MM.1S (cell line): Measurements from ENCODE around the gene DEPDC1.

Experiments
- DNase-seq: peaks from one replicate; pipeline ENCODE4 v3.0.0-alpha.2; 2015
- H2AFZ ChIP-seq: fragments of 300-600 bp; sonication (generic); 2 replicates; pipeline ENCODE4 v1.6.0; 2016; ENCODE audit warnings: antibody characterized with exemption, low read length
- H3F3A ChIP-seq: fragments of 300-600 bp; sonication (generic); 2 replicates; pipeline ENCODE4 v1.6.1; 2016; ENCODE audit warnings: mild to moderate bottlenecking, antibody characterized with exemption, low read length, moderate library complexity, mixed read lengths; ENCODE audit not compliant: insufficient read depth
- H3K27ac ChIP-seq: fragments of 300-600 bp; sonication (generic); 2 replicates; pipeline ENCODE4 v1.5.1; 2016; ENCODE audit warnings: mild to moderate bottlenecking, low read length
- H3K27me3 ChIP-seq: fragments of 300-600 bp; sonication (generic); replicated peaks from 2 replicates; pipeline ENCODE4 v1.6.0; 2016; ENCODE audit warnings: low read length; ENCODE audit not compliant: insufficient read depth
- H3K36me3 ChIP-seq: fragments of 300-600 bp; sonication (generic); replicated peaks from 2 replicates; pipeline ENCODE4 v1.6.1; 2016; ENCODE audit warnings: mild to moderate bottlenecking, low read length, mixed read lengths; ENCODE audit not compliant: insufficient read depth
- H3K4me1 ChIP-seq: fragments of 300-600 bp; sonication (generic); 2 replicates; pipeline ENCODE4 v1.6.1; 2016; ENCODE audit warnings: low read length, mixed read lengths
- H3K4me2 ChIP-seq: fragments of 300-600 bp; sonication (generic); 2 replicates; pipeline ENCODE4 v1.6.0; 2016; ENCODE audit warnings: low read depth, low read length
- H3K4me3 ChIP-seq: fragments of 300-600 bp; sonication (generic); 2 replicates; pipeline ENCODE4 v1.5.1; 2016; ENCODE audit warnings: low read length, mixed read lengths
- H3K79me2 ChIP-seq: fragments of 300-600 bp; sonication (generic); 2 replicates; pipeline ENCODE4 v1.6.1; 2016; ENCODE audit warnings: mixed run types, low read length, mixed read lengths
- H3K9ac ChIP-seq: fragments of 300-600 bp; sonication (generic); 2 replicates; pipeline ENCODE4 v1.6.1; 2016; ENCODE audit warnings: low read length, mixed read lengths
- H3K9me2 ChIP-seq: fragments of 300-600 bp; sonication (generic); replicated peaks from 2 replicates; pipeline ENCODE4 v1.6.1; 2016; ENCODE audit warnings: mild to moderate bottlenecking, low read length, mixed read lengths; ENCODE audit not compliant: insufficient read depth
- H3K9me3 ChIP-seq: fragments of 300-600 bp; sonication (generic); replicated peaks from 2 replicates; pipeline ENCODE4 v1.6.1; 2016; ENCODE audit warnings: mild to moderate bottlenecking, low read length, mixed read lengths; ENCODE audit not compliant: insufficient read depth
- H4K20me1 ChIP-seq: fragments of 300-600 bp; sonication (generic); 2 replicates; pipeline ENCODE4 v1.6.1; 2016; ENCODE audit warnings: mild to moderate bottlenecking, low read length, moderate library complexity, mixed read lengths; ENCODE audit not compliant: insufficient read depth
- EZH2 ChIP-seq: fragments of 300-600 bp; sonication (generic); optimal IDR thresholded peaks from 2 replicates; pipeline ENCODE3; 2017; ENCODE audit warnings: low read depth, mild to moderate bottlenecking, antibody characterized with exemption, low read length, mixed read lengths
- EZH2phosphoT487 ChIP-seq: fragments of 300-600 bp; sonication (generic); IDR thresholded peaks from 2 replicates; pipeline ENCODE4 v1.6.1; 2018; ENCODE audit warnings: antibody characterized with exemption, low read length
- TF ChIP-seq, protein P1 (sequence below): fragments of 300-600 bp; sonication (generic); IDR thresholded peaks from 2 replicates; pipeline ENCODE4 v1.5.1; 2016; ENCODE audit warnings: antibody characterized with exemption, low read length, mixed read lengths

DEPDC1 gene

DNA sequence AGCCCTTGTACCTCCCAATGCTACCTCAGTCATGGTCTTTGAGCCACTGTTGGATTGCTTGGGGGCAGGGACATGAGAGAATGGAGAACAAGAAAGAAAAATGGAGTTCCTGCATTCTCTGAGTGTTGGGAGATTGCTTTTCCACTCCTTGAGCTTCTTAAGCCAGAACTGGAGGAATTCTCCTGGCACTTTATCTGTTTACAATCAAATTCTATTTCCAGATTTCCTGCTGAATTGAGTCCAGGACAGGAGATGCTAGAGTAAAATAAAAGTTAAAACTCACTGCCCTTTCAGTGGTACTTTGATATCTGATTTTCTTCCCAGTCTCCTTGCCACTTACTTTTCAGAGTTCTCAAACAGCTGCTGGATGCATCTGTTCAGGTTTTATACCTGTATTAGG lies 24.4 kb upstream of the DEPDC1 start:
- Histone ChIP-seq H3K27ac (no peak overlapping the region), H3K27me3 (no peaks in the 10 kb centered on the region), H3K4me1 (no peaks in the 10 kb centered on the region), H4K20me1 (no peaks in the 10 kb centered on the region), H3K36me3 (no peaks in the 10 kb centered on the region), H2AFZ (no peak overlapping the region), H3F3A (no peaks in the 10 kb centered on the region), H3K9ac (no peak overlapping the region), H3K9me2 (no peaks in the 10 kb centered on the region), H3K4me3 (no peak overlapping the region), H3K9me3 (no peaks in the 10 kb centered on the region), H3K79me2 (no peaks in the 10 kb centered on the region), H3K4me2 (no peak overlapping the region)
- DNase-seq = no peak
- TF ChIP-seq EZH2phosphoT487 = no peak
- TF ChIP-seq, protein P1, sequence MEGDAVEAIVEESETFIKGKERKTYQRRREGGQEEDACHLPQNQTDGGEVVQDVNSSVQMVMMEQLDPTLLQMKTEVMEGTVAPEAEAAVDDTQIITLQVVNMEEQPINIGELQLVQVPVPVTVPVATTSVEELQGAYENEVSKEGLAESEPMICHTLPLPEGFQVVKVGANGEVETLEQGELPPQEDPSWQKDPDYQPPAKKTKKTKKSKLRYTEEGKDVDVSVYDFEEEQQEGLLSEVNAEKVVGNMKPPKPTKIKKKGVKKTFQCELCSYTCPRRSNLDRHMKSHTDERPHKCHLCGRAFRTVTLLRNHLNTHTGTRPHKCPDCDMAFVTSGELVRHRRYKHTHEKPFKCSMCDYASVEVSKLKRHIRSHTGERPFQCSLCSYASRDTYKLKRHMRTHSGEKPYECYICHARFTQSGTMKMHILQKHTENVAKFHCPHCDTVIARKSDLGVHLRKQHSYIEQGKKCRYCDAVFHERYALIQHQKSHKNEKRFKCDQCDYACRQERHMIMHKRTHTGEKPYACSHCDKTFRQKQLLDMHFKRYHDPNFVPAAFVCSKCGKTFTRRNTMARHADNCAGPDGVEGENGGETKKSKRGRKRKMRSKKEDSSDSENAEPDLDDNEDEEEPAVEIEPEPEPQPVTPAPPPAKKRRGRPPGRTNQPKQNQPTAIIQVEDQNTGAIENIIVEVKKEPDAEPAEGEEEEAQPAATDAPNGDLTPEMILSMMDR = no peak
- TF ChIP-seq EZH2 = no peak

DNA sequence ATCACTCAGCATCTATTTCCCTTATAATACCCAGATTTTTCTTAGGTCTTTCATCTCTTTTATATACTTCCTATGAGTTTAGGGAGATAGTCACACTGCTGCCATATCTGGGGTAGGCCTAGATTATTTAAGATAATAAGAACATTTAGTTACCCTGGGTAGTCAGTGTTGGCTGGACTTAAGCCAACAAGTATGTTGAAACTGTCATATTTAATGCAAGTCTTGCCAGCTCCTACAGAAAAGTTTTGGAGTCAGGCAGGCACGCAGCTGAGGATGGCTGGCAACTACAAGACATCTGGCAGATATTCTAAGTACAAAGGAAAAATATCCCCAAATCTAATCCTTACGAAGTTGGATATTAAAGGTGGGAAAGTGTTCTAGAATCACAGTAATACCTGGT lies 19.2 kb upstream of the DEPDC1 start:
- Histone ChIP-seq H4K20me1 (no peaks in the 10 kb centered on the region), H3K4me2 (no peak overlapping the region), H3K36me3 (no peaks in the 10 kb centered on the region), H2AFZ (no peak overlapping the region), H3K9me3 (no peaks in the 10 kb centered on the region), H3K4me3 (no peak overlapping the region), H3K9me2 (no peaks in the 10 kb centered on the region), H3K27me3 (no peaks in the 10 kb centered on the region), H3K79me2 (no peaks in the 10 kb centered on the region), H3K27ac (no peak overlapping the region), H3K4me1 (no peaks in the 10 kb centered on the region), H3K9ac (no peak overlapping the region), H3F3A (no peaks in the 10 kb centered on the region)
- no peak for DNase-seq
- TF ChIP-seq, protein P1 = no peak
- TF ChIP-seq EZH2phosphoT487 = no peak
- no peak for TF ChIP-seq EZH2

DNA sequence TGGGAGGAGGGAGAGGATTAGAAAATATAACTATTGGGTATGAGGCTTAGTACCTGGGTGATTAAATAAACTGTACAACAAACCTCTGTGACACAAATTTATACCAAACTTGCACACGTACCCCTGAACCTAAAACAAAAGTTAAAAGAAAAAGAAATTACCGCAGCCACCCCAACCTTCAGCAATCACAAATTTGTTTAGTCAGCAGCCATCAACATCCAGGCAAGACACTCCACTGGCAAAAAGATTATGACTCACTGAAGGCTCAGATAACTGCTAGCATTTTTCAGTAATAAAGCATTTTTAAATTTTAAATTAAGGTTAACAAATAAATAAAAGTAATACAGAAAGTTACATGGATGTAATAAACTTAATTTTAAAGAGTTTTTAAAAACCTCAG lies 14.4 kb upstream of the DEPDC1 start:
- Histone ChIP-seq H3F3A (no peaks in the 10 kb centered on the region), H3K9me3 (no peaks in the 10 kb centered on the region), H3K36me3 (no peaks in the 10 kb centered on the region), H3K79me2 (no peaks in the 10 kb centered on the region), H3K27me3 (no peaks in the 10 kb centered on the region), H3K9ac (no peak overlapping the region), H4K20me1 (no peaks in the 10 kb centered on the region), H3K9me2 (no peaks in the 10 kb centered on the region), H2AFZ (no peak overlapping the region), H3K27ac (no peak overlapping the region), H3K4me3 (no peak overlapping the region), H3K4me2 (no peak overlapping the region), H3K4me1 (no peaks in the 10 kb centered on the region)
- TF ChIP-seq, protein P1 = no peak
- no peak for TF ChIP-seq EZH2phosphoT487
- TF ChIP-seq EZH2 = no peak
- no peak for DNase-seq
